A673 (cell line): Measurements from ENCODE around the gene ABCD2. TPM values are rescaled to one million over a fixed set of nuclear protein-coding genes. Genes with fewer than 3 reads are reported as not detected.

Experiments used
- BruUV-seq: library from RNA; stranded (reverse); fragments of 400-500 nt; replicated peaks from 2 replicates; lab custom pipeline; 2021; lab: Mats Ljungman, UMichigan
- CTCF ChIA-PET: fragments of 300-600 bp; sonication (Branson Sonifier 250); formaldehyde crosslinking; loops from one replicate; lab custom pipeline; 2022; ENCODE audit warnings: antibody characterized with exemption; lab: Charles Lee
- POLR2A ChIA-PET: fragments of 300-600 bp; sonication (Branson Sonifier 250); formaldehyde crosslinking; loops from one replicate; lab custom pipeline; 2022; ENCODE audit warnings: antibody characterized with exemption; ENCODE audit not compliant: low non-redundant PET; lab: Charles Lee
- DNase-seq: peaks from one replicate; pipeline ENCODE4 v3.0.0-alpha.2; 2015; ENCODE audit warnings: low spot score
- H3K27ac ChIP-seq: fragments of 200-600 bp; sonication (generic); 2 replicates; pipeline ENCODE4 v1.5.1; 2016; ENCODE audit warnings: mixed run types, low read depth, mild to moderate bottlenecking, mixed read lengths, antibody characterized with exemption, low read length; ENCODE audit not compliant: poor library complexity, severe bottlenecking
- H3K27me3 ChIP-seq: fragments of 200-600 bp; sonication (generic); replicated peaks from 2 replicates; pipeline ENCODE4 v1.6.1; 2017; ENCODE audit warnings: mixed run types, low read depth, mild to moderate bottlenecking, mixed read lengths, antibody characterized with exemption, low read length; ENCODE audit not compliant: insufficient read depth, poor library complexity
- H3K36me3 ChIP-seq: fragments of 200-600 bp; sonication (generic); 2 replicates; pipeline ENCODE4 v1.6.1; 2016; ENCODE audit warnings: mixed run types, mild to moderate bottlenecking, mixed read lengths, antibody characterized with exemption, low read length; ENCODE audit not compliant: insufficient read depth, poor library complexity, severe bottlenecking
- H3K4me1 ChIP-seq: fragments of 200-600 bp; sonication (generic); 2 replicates; pipeline ENCODE4 v1.6.1; 2017; ENCODE audit warnings: mixed run types, mild to moderate bottlenecking, mixed read lengths, antibody characterized with exemption, low read length; ENCODE audit not compliant: insufficient read depth, poor library complexity, severe bottlenecking
- H3K4me3 ChIP-seq: fragments of 200-600 bp; sonication (generic); 2 replicates; pipeline ENCODE4 v1.5.1; 2016; ENCODE audit warnings: low read depth, mixed run types, mild to moderate bottlenecking, mixed read lengths, low read length; ENCODE audit not compliant: poor library complexity, severe bottlenecking
- H3K9me3 ChIP-seq: fragments of 200-600 bp; sonication (generic); 2 replicates; pipeline ENCODE4 v1.6.1; 2016; ENCODE audit warnings: mixed run types, low read depth, mild to moderate bottlenecking, mixed read lengths, antibody characterized with exemption, low read length; ENCODE audit not compliant: poor library complexity, severe bottlenecking
- EZH2 ChIP-seq: fragments of 200-600 bp; sonication (generic); IDR thresholded peaks from 2 replicates; pipeline ENCODE4 v1.6.1; 2017; ENCODE audit warnings: borderline replicate concordance, low read depth, mild to moderate bottlenecking, mixed read lengths, antibody characterized with exemption, low read length; ENCODE audit not compliant: poor library complexity, severe bottlenecking
- intact Hi-C: fragments of 100-400 bp; cut with micrococcal nuclease; formaldehyde crosslinking; loops from one replicate; pipeline ENCODE4 v1.10.0; 2022; ENCODE audit not compliant: unreplicated experiment
- total RNA-seq: library from RNA; stranded (reverse); gene quantifications from 2 replicates; pipeline ENCODE4 v1.2.3, GENCODE V29; 2021
- TF ChIP-seq, protein P1 (sequence below): fragments of 300-800, 200-600 bp; sonication (generic); conservative IDR thresholded peaks from 2 replicates; pipeline ENCODE4 v1.5.1; 2017; ENCODE audit warnings: low read depth, mild to moderate bottlenecking, antibody characterized with exemption, low read length, moderate library complexity, mixed read lengths

ABCD2 gene
- total RNA-seq, 1 experiment from 2014 or later = not detected

DNA sequence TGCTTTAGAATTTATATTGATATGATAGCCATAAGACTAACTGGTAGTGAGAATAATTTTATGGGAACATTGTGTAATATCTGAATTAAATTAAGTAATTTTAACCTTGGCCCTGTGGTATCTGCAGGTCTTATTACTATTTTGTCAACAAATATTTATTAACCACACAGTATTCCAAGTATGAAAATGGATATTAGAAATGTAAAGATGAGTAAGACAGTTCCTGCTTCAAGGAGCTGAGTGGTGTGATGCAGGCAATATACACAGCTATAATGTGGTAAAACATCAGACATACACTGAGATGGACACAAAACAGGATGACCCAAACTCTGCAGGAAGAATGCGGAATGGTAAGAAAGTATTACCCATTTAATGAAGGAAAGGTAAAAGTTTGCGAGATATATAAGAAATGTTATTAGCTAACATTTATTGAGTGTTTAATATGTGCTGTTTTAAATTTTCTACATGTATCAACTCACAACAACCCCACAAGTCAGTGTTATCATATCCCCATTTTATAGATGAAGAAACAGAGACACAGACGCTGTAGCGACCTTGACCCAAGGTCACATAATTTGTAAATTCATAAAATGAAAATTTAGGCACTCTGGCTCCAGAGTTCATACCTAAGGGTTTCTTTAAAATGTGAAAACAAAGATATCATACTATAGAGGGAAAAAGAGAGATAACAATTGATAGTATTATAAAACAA is 12.7 kb downstream of the ABCD2 start:
- intact Hi-C loops = no loop called here
- TF ChIP-seq, protein P1, sequence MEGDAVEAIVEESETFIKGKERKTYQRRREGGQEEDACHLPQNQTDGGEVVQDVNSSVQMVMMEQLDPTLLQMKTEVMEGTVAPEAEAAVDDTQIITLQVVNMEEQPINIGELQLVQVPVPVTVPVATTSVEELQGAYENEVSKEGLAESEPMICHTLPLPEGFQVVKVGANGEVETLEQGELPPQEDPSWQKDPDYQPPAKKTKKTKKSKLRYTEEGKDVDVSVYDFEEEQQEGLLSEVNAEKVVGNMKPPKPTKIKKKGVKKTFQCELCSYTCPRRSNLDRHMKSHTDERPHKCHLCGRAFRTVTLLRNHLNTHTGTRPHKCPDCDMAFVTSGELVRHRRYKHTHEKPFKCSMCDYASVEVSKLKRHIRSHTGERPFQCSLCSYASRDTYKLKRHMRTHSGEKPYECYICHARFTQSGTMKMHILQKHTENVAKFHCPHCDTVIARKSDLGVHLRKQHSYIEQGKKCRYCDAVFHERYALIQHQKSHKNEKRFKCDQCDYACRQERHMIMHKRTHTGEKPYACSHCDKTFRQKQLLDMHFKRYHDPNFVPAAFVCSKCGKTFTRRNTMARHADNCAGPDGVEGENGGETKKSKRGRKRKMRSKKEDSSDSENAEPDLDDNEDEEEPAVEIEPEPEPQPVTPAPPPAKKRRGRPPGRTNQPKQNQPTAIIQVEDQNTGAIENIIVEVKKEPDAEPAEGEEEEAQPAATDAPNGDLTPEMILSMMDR = no peak
- no peak for TF ChIP-seq EZH2
- H3K27ac ChIP-seq = no peak overlapping the region
- BruUV-seq = no TSS peak
- DNase-seq = no peak
- ChIA-PET POLR2A (no interaction called here), CTCF (no interaction called here)
- no peaks in the 10 kb centered on the region for H3K27me3 ChIP-seq
- no peak overlapping the region for H3K4me3 ChIP-seq
- no peaks in the 10 kb centered on the region for H3K9me3 ChIP-seq
- no peaks in the 10 kb centered on the region for H3K36me3 ChIP-seq
- H3K4me1 ChIP-seq = no peaks in the 10 kb centered on the region

- Histone ChIP-seq H3K27ac (no peak overlapping the region), H3K9me3 (no peaks in the 10 kb centered on the region), H3K4me3 (no peak overlapping the region), H3K4me1 (no peaks in the 10 kb centered on the region), H3K27me3 (no peaks in the 10 kb centered on the region), H3K36me3 (no peaks in the 10 kb centered on the region)
- intact Hi-C loops = no loop called here
- ChIA-PET POLR2A (interaction anchor here (0.6 kb wide), 1 partner anchor 8 kb away, joined by 5 read pairs; no protein-coding TSS in a partner anchor), CTCF (no interaction called here)
- no TSS peak for BruUV-seq
- DNase-seq = no peak
- TF ChIP-seq EZH2 = no peak
- TF ChIP-seq, protein P1 = no peak
These were observed 13.6 kb downstream of the ABCD2 start for GRCh38 chr12:39605996-39606395.

GRCh38 chr12:39605501-39605900 is 14.1 kb downstream of the ABCD2 start:
- no peak for DNase-seq
- H3K27me3 ChIP-seq = no peaks in the 10 kb centered on the region
- no peaks in the 10 kb centered on the region for H3K9me3 ChIP-seq
- ChIA-PET CTCF (no interaction called here), POLR2A (interaction anchor here (0.6 kb wide), 1 partner anchor 8 kb away, joined by 5 read pairs; no protein-coding TSS in a partner anchor)
- BruUV-seq = no TSS peak
- H3K36me3 ChIP-seq = no peaks in the 10 kb centered on the region
- H3K4me1 ChIP-seq = no peaks in the 10 kb centered on the region
- no peak overlapping the region for H3K27ac ChIP-seq
- no peak for TF ChIP-seq EZH2
- TF ChIP-seq, protein P1 = no peak
- intact Hi-C loops = no loop called here
- H3K4me3 ChIP-seq = no peak overlapping the region
